Measurements from ENCODE around the gene ZNF646. TPM values are rescaled to one million over a fixed set of nuclear protein-coding genes. Genes with fewer than 3 reads are reported as not detected.
"Not testable (repeated sequence)": the region's sequence is repeated elsewhere in the genome, so short reads cannot be mapped to it uniquely, and the experiment has no call there.

ZNF646 gene
- total RNA-seq, 2 experiments from 2014 or later = 16.7 to 17.4 TPM

- peaks cover 28% of the 10 kb centered on the region for H3K4me1 Mint-ChIP-seq (ENCODE audit: low read depth)
- no peaks in the 10 kb centered on the region for H3K27me3 Mint-ChIP-seq (ENCODE audit: low read depth)
- peaks cover 7% of the 10 kb centered on the region for H3K36me3 Mint-ChIP-seq (ENCODE audit: low read depth)
- no peak overlapping the region for H3K4me3 Mint-ChIP-seq
- no peaks in the 10 kb centered on the region for H3K9me3 Mint-ChIP-seq
- no peak for DNase-seq
- CTCF ChIA-PET = no interaction called here
- intact Hi-C loops (cut with micrococcal nuclease) = loop anchor here (10.0 kb wide), 1 partner anchor 216 kb away; no protein-coding TSS in a partner anchor
- H3K27ac Mint-ChIP-seq = no peak overlapping the region
Measured at GRCh38 chr16:31090540-31090939, 16.3 kb downstream of the ZNF646 start.

- no peak overlapping the region for H3K27ac Mint-ChIP-seq
- intact Hi-C loops (cut with micrococcal nuclease) = loop anchor here (10.0 kb wide), 1 partner anchor 218 kb away; no protein-coding TSS in a partner anchor
- H3K9me3 Mint-ChIP-seq = no peaks in the 10 kb centered on the region
- peaks cover 7% of the 10 kb centered on the region for H3K36me3 Mint-ChIP-seq (ENCODE audit: low read depth)
- CTCF ChIA-PET = interaction anchor here (0.7 to 1.7 kb wide), 7 partner anchors 14 to 190 kb away, joined by 3 to 6 read pairs (median 3); partner anchors contain the start of genes HSD3B7 and ZNF668
- peak overlapping the region; percentile 12 for H3K4me3 Mint-ChIP-seq
- DNase-seq = no peak
- peaks cover 31% of the 10 kb centered on the region for H3K4me1 Mint-ChIP-seq (ENCODE audit: low read depth)
- no peaks in the 10 kb centered on the region for H3K27me3 Mint-ChIP-seq (ENCODE audit: low read depth)
Measured at GRCh38 chr16:31092330-31092729, 18.1 kb downstream of the ZNF646 start.

- Mint-ChIP-seq H3K9me3 (no peaks in the 10 kb centered on the region), H3K27me3 (ENCODE audit: low read depth) (no peaks in the 10 kb centered on the region), H3K4me1 (ENCODE audit: low read depth) (peaks cover 31% of the 10 kb centered on the region), H3K4me3 (peak overlapping the region; percentile 89), H3K36me3 (ENCODE audit: low read depth) (peaks cover 7% of the 10 kb centered on the region), H3K27ac (no peak overlapping the region)
- peak; percentile 21 for DNase-seq
- intact Hi-C loops (cut with micrococcal nuclease) = loop anchor here (10.0 kb wide), 1 partner anchor 218 kb away; no protein-coding TSS in a partner anchor
- CTCF ChIA-PET = interaction anchor here (1.0 to 1.7 kb wide), 4 partner anchors 15 to 139 kb away, joined by 3 to 6 read pairs (median 3); partner anchors contain the start of gene ZNF668
Measured at GRCh38 chr16:31093132-31093703, 19.0 kb downstream of the ZNF646 start.

GRCh38 chr16:31094088-31094423 is 19.8 kb downstream of the ZNF646 start:
- peak; percentile 12 for DNase-seq
- Mint-ChIP-seq H3K27ac (peak overlapping the region; percentile 83), H3K4me3 (peak overlapping the region; percentile 89), H3K9me3 (no peaks in the 10 kb centered on the region), H3K27me3 (ENCODE audit: low read depth) (no peaks in the 10 kb centered on the region), H3K36me3 (ENCODE audit: low read depth) (peaks cover 7% of the 10 kb centered on the region), H3K4me1 (ENCODE audit: low read depth) (peaks cover 31% of the 10 kb centered on the region)
- CTCF ChIA-PET = interaction anchor here (1.0 to 2.0 kb wide), 2 partner anchors 48 to 108 kb away, joined by 3 to 7 read pairs; no protein-coding TSS in a partner anchor
- intact Hi-C loops (cut with micrococcal nuclease) = loop anchor here (1.0 to 10.0 kb wide), 8 partner anchors 15 to 219 kb away; partner anchors contain the start of genes BCKDK, FUS, KAT8 and SETD1A

- Mint-ChIP-seq H3K4me3 (peak within 1 kb of the TSS; percentile 89), H3K4me1 (ENCODE audit: low read depth) (peaks cover 31% of the 10 kb centered on the region), H3K27ac (peak within 1 kb of the TSS; percentile 83), H3K27me3 (ENCODE audit: low read depth) (no peaks in the 10 kb centered on the region), H3K9me3 (no peaks in the 10 kb centered on the region), H3K36me3 (ENCODE audit: low read depth) (peaks cover 5% of the 10 kb centered on the region)
- CTCF ChIA-PET = interaction anchor here (1.0 to 2.0 kb wide), 3 partner anchors 48 to 141 kb away, joined by 3 to 7 read pairs (median 4); no protein-coding TSS in a partner anchor
- DNase-seq = peak; percentile 95
- intact Hi-C loops (cut with micrococcal nuclease) = loop anchor here (1.0 to 10.0 kb wide), 9 partner anchors 14 to 220 kb away; partner anchors contain the start of genes BCKDK, FUS, HSD3B7 and KAT8
Measured at GRCh38 chr16:31094424-31095120, 20.4 kb downstream of the ZNF646 start, which contains the start of gene VKORC1. Gene VKORC1, minus strand, starts transcription at chr16:31094797. Its CDS starts 68 bp downstream, at chr16:31094729.

- Mint-ChIP-seq H3K4me3 (no peak overlapping the region), H3K27me3 (ENCODE audit: low read depth) (no peaks in the 10 kb centered on the region), H3K4me1 (ENCODE audit: low read depth) (peaks cover 7% of the 10 kb centered on the region), H3K9me3 (no peaks in the 10 kb centered on the region), H3K36me3 (ENCODE audit: low read depth) (no peaks in the 10 kb centered on the region), H3K27ac (no peak overlapping the region)
- DNase-seq = no peak
- intact Hi-C loops (cut with micrococcal nuclease) = loop anchor here (10.0 kb wide), 1 partner anchor 225 kb away; no protein-coding TSS in a partner anchor
- CTCF ChIA-PET = interaction anchor here (1.0 to 2.1 kb wide), 3 partner anchors 42 to 117 kb away, joined by 3 to 9 read pairs (median 5); partner anchors contain the start of gene HSD3B7
Measured at GRCh38 chr16:31099860-31100638, 25.8 kb downstream of the ZNF646 start.

GRCh38 chr16:31100876-31101641 is 26.8 kb downstream of the ZNF646 start:
- CTCF ChIA-PET = interaction anchor here (0.7 to 2.1 kb wide), 4 partner anchors 42 to 118 kb away, joined by 3 to 9 read pairs (median 3); partner anchors contain the start of gene HSD3B7
- H3K36me3 Mint-ChIP-seq (ENCODE audit: low read depth); H3K9me3 Mint-ChIP-seq; H3K4me3 Mint-ChIP-seq; intact Hi-C loops (cut with micrococcal nuclease); DNase-seq; H3K4me1 Mint-ChIP-seq (ENCODE audit: low read depth); H3K27me3 Mint-ChIP-seq (ENCODE audit: low read depth); H3K27ac Mint-ChIP-seq: not testable (repeated sequence)

- peak; percentile 82 for DNase-seq
- intact Hi-C loops (cut with micrococcal nuclease) = loop anchor here (2.0 kb wide), 1 partner anchor 37 kb away; no protein-coding TSS in a partner anchor
- Mint-ChIP-seq H3K4me1 (ENCODE audit: low read depth) (peaks cover 27% of the 10 kb centered on the region), H3K36me3 (ENCODE audit: low read depth) (peaks cover 9% of the 10 kb centered on the region), H3K9me3 (no peaks in the 10 kb centered on the region), H3K27ac (no peak overlapping the region), H3K27me3 (ENCODE audit: low read depth) (no peaks in the 10 kb centered on the region), H3K4me3 (peak overlapping the region; percentile 39)
- CTCF ChIA-PET = no interaction called here
Measured at GRCh38 chr16:31105677-31106213, 31.5 kb downstream of the ZNF646 start.

- DNase-seq = no peak
- CTCF ChIA-PET = interaction anchor here (0.7 to 1.2 kb wide), 2 partner anchors 39 to 41 kb away, joined by 3 to 4 read pairs; no protein-coding TSS in a partner anchor
- Mint-ChIP-seq H3K4me3 (no peak overlapping the region), H3K4me1 (ENCODE audit: low read depth) (peaks cover 27% of the 10 kb centered on the region), H3K27ac (no peak overlapping the region), H3K27me3 (ENCODE audit: low read depth) (no peaks in the 10 kb centered on the region), H3K36me3 (ENCODE audit: low read depth) (peaks cover 11% of the 10 kb centered on the region), H3K9me3 (no peaks in the 10 kb centered on the region)
- intact Hi-C loops (cut with micrococcal nuclease) = loop anchor here (2.0 kb wide), 1 partner anchor 36 kb away; no protein-coding TSS in a partner anchor
Measured at GRCh38 chr16:31106509-31107464, 32.6 kb downstream of the ZNF646 start.

GRCh38 chr16:31107465-31107867 is 33.2 kb downstream of the ZNF646 start:
- peak; percentile 61 for DNase-seq
- CTCF ChIA-PET = interaction anchor here (1.2 to 1.4 kb wide), 2 partner anchors 35 to 42 kb away, joined by 3 to 6 read pairs; no protein-coding TSS in a partner anchor
- peak overlapping the region; percentile 80 for H3K27ac Mint-ChIP-seq
- H3K9me3 Mint-ChIP-seq = no peaks in the 10 kb centered on the region
- H3K27me3 Mint-ChIP-seq (ENCODE audit: low read depth) = no peaks in the 10 kb centered on the region
- peak overlapping the region; percentile 89 for H3K4me3 Mint-ChIP-seq
- intact Hi-C loops (cut with micrococcal nuclease) = loop anchor here (2.0 kb wide), 1 partner anchor 35 kb away; no protein-coding TSS in a partner anchor
- H3K4me1 Mint-ChIP-seq (ENCODE audit: low read depth) = peaks cover 27% of the 10 kb centered on the region
- H3K36me3 Mint-ChIP-seq (ENCODE audit: low read depth) = peaks cover 11% of the 10 kb centered on the region
